Subcutaneous adipose tissue (tissue), 4 donors: ENCODE measurements around the gene SIK2. TPM values are rescaled to one million over a fixed set of nuclear protein-coding genes. Genes with fewer than 3 reads are reported as not detected.

ENCODE experiments used
- total RNA-seq, 4 donors: library from RNA; depleted of rRNA; stranded (reverse); fragments of >200 nt; gene quantifications; one replicate each; pipeline ENCODE4 v1.1.0, GENCODE V29; 2016
- TF ChIP-seq, protein P1 (sequence below): fragments of 450-650 bp; IDR thresholded peaks from one replicate; pipeline ENCODE4 v1.5.1; 2016; ENCODE audit warnings: low read depth, mild to moderate bottlenecking, control low read depth, antibody characterized with exemption, moderate library complexity

SIK2 gene
- total RNA-seq, 4 donors from 2014 or later: 75.8 to 113 (median 101) TPM

DNA sequence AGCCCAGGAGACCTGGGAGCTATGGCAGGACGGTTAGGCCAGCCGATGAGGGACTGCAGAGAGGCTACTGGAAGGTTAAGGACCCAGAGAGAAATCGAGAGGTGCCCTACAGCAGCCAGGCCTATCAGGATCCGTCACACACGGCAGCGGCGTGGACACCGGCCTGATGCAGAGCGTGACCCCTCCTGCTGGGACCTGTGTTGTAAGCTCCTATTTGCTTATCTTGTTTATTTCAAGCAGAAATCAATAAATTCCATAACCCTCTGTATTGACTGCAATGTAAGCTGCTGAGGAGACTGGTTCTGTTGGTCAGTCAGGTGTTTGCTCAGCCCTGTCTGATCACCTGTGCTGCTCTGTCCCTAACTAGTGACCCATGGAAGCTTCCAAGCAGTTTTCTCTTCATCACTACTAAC lies 124.1 kb downstream of the SIK2 start:
- TF ChIP-seq, protein P1, sequence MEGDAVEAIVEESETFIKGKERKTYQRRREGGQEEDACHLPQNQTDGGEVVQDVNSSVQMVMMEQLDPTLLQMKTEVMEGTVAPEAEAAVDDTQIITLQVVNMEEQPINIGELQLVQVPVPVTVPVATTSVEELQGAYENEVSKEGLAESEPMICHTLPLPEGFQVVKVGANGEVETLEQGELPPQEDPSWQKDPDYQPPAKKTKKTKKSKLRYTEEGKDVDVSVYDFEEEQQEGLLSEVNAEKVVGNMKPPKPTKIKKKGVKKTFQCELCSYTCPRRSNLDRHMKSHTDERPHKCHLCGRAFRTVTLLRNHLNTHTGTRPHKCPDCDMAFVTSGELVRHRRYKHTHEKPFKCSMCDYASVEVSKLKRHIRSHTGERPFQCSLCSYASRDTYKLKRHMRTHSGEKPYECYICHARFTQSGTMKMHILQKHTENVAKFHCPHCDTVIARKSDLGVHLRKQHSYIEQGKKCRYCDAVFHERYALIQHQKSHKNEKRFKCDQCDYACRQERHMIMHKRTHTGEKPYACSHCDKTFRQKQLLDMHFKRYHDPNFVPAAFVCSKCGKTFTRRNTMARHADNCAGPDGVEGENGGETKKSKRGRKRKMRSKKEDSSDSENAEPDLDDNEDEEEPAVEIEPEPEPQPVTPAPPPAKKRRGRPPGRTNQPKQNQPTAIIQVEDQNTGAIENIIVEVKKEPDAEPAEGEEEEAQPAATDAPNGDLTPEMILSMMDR: no peak

DNA sequence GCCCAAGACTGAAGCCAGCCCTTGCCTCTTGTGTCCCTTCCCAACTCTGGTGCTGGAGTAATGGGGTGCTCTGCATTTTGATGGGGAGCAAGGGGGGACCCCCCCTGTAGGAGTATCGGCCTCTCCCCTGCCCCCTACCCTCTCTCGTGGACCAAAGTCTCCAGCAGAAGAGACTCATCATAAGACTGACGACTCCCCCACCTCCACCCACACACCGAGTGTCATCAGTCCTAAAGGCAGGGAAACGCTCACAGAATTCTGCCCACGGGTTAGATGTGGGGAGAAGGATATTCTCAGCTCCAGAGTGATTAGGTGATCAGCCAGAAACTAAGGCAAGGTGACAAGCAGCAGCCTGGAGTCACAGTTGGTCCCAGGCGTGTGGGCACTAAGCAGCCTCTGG lies 125.2 kb downstream of the SIK2 start:
- TF ChIP-seq, protein P1: no peak

DNA sequence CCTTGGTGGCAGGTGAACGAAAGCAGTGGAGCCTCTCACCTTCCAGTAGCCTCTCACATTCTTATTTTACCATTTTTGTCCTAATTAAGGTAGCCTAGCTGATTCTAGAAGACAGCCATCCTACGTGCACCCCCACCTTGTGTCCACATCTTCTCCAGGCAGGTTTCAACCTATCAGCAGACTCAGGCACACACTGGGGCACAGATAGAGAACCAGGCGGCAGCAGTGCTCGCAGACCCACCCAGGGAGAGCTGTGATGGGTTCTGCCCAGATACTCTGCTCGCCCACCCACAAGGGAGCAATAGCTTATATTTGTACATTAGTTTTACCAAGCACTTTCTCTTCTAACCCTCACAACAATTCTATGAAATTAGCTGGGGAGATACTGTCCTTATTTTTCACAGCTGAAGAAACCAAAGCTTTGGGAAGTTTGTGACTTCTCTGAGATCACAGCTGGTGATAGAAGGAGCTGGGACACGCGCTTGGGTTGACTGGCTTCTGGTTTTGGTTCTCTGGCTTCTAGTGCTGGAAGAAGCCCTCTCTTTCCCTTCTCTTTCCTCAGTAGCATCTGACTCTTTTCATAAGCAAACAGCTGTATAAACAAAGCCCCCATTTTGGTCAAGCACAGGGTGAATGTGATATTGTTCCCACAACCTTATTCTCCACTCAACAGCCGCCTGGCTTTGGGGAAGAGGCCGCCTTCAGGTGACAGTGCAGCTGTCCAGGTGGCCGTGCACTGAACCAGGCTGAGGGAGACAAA lies 127.0 kb downstream of the SIK2 start:
- TF ChIP-seq, protein P1: no peak

DNA sequence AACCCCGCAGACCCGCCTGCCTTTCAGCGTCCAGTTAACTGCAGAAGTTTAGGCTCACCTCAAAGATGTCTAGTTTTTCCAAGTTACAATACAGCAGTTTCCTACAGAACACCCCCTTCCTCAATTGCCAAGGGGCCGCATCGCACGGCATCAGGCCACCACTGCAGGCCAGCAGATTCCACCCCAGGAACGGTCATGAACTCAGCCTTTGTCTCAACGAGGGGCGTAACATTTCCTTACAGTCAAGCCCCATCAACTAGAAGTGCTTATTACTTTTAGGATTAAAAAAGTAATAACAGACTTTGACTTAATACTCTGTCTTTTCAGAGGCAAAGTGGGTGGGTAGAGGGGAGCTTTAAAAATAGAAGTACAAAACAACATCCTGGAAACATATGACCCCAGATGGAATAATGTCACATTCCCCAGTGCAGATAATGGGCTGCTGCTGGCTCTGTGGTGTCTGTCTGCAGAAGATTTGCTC lies 127.6 kb downstream of the SIK2 start:
- TF ChIP-seq, protein P1: no peak

DNA sequence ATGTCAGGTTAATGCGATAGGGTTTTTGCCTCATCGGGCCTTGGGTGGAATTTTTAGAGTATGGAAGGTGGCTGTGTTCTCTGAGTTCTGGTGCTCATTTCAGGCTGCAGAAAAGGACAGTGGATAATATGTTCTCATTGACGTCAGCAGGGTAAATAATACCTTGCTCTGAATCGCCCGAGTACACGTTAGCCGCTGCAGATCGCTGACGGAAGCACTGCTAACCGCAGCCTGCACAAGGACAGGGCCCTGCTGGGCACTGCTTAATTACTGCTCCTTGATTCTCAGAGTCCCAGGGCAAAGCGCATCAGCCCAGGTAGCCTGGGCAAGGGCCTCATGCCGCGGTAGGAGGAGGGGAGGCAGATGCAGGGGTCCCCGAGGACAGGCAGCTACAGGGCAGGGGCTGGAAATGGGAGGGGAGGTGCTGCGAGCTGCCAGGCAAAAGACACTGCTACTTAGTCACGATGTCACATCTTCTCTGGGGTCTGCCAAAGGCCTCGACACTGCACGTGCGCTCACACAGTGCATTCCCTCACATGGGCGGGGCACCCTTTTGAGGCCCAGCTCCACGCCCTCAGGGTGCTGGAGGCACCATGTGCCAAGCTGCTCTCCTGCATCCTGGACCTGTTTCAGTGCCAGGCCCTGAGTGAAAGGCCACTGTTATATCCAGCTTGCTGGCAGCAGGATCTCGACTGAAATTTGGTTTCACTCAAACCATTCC lies 128.8 kb downstream of the SIK2 start:
- TF ChIP-seq, protein P1: no peak

DNA sequence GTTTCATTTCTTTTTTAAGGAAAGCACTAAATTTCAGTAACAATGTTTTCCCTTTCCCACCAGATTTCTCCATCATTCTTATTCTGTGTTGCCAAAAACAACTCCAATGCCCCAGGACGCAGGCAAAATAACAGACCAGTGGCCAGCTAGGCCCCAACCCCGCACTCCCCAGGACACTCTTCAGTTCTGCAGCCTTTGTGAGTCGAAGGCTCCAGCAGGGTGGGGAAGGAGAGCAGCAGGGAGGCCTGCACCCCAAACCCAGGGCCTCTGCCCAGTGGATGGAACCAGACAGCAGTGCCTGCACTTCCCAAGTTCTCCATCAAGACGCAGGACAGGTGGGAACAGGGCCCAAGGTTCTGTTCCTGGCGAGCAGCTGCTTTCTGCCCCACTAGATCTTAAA lies 129.6 kb downstream of the SIK2 start:
- TF ChIP-seq, protein P1: no peak

DNA sequence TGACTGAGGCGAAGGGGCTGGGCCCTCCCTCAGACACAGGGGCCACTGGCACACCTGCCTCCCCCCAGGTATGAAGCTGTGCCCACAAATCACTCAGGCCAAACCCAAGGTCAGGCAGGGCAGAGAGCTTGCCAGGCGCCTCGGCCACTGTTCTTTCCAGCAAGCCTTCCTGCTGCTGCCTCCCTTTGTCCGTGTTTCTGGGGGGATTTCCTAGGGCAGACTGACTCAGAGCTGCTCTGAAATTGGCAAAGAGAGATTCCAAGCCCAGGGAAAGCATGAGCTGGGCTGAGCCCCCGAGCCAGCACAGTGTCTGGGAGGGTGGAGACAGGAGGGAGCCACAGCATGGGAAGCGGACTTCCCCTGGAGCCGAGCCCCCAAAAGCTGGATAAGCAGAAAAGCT lies 130.8 kb downstream of the SIK2 start:
- TF ChIP-seq, protein P1: no peak
